HG03196 (cell line): ENCODE data around the gene SLC16A5.

Source experiments
- ATAC-seq: cut with Tn5 transposase; IDR thresholded peaks from one replicate; pipeline ENCODE4 v1.9.1; 2021; ENCODE audit not compliant: unreplicated experiment

SLC16A5 gene

GRCh38 chr17:75155191-75155601, 67.4 kb downstream of the SLC16A5 start:
- no peak for ATAC-seq
